Umbilical cord (tissue), 2 donors: ENCODE data around the gene TRPV6. TPM values are rescaled to one million over a fixed set of nuclear protein-coding genes. Genes with fewer than 3 reads are reported as not detected.

ENCODE experiments used
- DNase-seq: peaks from one replicate; pipeline ENCODE4 v3.0.0-alpha.2; 2015; ENCODE audit warnings: low spot score
- total RNA-seq: library from RNA; depleted of rRNA; stranded (reverse); fragments of >200 nt; gene quantifications from one replicate; pipeline ENCODE4 v1.2.3, GENCODE V29; 2014; ENCODE audit warnings: low replicate concordance; ENCODE audit not compliant: insufficient read depth

The TRPV6 gene
- total RNA-seq, 1 donor from 2014 or later = 2.6 TPM

DNA sequence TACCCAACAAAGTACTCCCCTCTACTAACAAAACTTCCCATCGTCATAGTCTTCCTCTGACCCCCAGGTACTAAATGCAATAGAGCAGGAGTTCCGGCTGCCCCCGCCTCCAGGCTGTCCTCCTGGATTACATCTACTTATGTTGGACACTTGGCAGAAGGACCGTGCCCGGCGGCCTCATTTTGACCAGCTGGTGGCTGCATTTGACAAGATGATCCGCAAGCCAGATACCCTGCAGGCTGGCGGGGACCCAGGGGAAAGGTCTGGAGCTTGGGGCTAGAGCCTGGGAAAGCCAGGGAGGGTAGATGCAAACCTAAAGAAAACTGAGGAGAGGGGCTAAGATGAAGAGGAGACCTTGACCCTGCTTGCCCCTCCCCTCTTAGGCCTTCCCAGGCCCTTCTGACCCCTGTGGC is 15.4 kb downstream of the TRPV6 start:
- DNase-seq = no peak

DNA sequence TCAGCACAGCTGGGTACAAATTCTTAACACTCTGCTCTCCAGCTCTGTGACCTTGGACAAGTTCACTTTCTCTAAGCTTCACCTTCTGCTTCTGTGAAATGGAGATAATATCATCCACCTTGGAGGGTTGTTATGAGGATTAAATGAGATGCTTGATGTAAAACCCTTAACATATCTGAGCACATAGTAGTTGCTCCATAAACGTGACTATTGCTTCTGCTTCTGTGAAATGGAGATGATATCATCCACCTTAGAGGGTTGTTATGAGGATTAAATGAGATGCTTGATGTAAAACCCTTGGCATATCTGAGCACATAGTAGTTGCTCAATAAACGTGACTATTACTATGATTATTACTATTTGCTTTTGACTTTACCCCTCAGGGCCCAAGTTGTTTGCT is 16.1 kb downstream of the TRPV6 start:
- DNase-seq = no peak

DNA sequence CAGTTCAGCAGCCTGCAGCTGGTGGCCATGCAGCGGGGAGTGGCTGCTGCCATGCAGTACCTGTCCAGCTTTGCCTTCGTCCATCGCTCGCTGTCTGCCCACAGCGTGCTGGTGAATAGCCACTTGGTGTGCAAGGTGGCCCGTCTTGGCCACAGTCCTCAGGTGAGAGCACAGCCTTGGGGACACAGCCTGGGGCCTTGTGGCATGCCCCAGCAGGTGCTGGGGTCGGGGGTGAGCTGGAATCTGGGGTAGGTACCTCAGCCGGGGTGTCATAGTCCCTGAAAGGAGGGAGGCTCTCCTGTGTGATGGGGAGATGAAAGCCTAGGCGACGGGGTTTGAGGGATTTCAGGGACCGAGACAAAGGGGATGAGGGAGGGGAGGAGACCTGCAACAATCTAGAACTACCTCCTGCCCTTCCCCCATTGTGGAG is 16.5 kb downstream of the TRPV6 start:
- no peak for DNase-seq

DNA sequence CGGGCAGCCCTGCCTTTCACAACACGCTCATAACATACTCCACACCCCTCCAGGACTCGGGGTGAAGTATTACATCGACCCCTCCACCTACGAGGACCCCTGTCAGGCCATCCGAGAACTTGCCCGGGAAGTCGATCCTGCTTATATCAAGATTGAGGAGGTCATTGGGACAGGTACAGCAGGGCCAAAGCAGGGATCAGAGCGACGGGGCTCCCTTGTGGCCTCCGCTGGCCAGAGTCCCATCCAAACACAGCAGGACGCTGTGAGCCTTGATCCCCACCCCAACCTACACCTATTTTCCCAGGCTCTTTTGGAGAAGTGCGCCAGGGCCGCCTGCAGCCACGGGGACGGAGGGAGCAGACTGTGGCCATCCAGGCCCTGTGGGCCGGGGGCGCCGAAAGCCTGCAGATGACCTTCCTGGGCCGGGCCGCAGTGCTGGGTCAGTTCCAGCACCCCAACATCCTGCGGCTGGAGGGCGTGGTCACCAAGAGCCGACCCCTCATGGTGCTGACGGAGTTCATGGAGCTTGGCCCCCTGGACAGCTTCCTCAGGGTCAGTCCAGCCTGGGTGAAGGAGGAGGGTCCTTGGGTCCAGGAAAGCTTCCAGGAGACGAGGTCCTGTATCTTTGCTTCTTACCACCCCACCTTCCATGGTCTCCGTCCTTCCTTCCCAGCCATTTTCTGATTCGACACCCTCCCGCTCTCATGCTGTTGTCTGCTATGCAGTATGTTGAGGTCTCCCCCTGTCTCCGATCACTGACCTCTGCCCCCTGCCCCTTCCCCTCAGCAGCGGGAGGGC is 17.2 kb downstream of the TRPV6 start:
- no peak for DNase-seq

DNA sequence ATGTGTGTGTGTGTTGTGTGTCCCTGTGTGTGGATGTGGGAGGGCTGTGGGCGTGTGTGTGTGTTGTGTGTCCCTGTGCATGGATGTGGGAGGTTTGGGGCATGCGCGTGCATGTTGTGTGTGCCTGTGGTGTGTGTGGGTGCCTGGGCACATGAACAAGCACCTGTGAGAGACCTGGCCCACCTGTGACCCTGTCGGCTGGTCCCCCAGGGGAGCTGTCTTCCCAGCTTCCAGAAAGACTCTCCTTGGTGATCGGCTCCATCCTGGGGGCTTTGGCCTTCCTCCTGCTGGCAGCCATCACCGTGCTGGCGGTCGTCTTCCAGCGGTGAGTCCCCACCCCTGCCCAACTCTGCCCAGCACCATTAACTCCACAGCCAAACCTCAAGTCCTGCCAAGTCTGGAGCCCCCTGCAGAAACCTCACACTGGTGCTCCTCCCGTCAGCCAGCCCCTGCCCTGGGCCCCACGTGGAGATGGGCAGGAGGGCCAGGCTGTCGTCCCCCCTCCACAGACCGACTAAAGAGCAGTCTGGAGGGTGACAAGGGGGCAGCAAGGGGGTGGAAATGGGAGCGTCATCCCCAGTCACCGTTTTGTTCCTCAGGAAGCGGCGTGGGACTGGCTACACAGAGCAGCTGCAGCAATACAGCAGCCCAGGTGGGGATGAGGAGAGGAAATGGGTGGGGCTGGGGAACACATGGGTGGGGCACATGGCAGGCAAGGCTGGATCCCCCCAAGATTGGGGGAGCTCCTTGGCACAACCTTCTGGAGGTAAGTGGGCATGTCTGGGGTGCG is 18.0 kb downstream of the TRPV6 start:
- no peak for DNase-seq

DNA sequence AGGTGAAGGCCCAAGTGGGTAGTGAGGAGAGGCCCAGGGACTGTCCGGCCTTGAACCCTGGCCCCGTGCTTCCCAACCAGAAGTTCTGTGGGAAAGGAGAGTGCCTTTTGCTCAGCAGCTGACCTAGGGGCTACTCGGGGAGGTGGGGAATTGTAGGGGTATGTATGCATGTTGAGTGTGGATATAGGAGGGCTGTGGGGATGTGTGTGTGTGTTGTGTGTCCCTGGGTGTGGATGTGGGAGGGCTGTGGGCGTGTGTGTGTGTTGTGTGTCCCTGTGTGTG is 18.5 kb downstream of the TRPV6 start:
- DNase-seq = no peak

DNA sequence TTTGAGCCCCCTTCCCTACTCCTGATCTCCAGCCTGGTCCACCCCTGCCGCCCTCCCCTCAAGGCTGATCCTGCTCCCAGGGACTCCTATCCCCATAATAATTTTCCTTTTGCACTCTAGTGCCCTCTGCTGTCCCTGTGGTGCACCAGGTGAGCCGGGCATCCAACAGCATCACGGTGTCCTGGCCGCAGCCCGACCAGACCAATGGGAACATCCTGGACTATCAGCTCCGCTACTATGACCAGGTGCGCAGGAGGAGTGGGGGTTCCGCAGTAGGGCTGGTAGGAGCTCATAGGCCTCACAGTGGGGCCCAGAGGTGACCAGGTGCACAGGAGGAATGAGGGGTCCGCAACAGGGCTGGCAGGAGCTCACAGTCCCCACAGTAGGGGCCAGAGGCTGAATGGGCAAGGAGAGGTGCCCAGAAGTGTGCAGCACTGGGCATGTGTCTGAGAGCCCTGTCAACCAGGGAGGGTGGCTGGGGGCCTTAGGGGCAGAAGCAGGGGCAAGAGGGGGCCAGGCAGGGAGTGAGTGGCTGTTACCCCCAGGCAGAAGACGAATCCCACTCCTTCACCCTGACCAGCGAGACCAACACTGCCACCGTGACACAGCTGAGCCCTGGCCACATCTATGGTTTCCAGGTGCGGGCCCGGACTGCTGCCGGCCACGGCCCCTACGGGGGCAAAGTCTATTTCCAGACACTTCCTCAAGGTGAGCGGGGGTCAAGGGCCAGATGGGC is 19.0 kb downstream of the TRPV6 start:
- peak; percentile 11 for DNase-seq

DNA sequence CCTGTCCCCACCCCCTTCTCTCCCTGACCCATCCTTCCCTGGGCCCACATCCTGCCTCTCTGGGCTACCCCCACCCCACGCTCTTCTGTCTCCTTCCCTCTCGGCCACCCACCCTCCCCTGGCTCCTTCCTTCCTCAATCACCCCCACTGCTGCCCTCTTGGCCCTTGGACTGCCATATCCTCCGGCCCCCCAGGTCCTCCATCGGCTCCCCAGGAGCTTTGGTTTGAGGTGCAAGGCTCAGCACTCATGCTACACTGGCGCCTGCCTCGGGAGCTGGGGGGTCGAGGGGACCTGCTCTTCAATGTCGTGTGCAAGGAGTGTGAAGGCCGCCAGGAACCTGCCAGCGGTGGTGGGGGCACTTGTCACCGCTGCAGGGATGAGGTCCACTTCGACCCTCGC is 19.8 kb downstream of the TRPV6 start:
- DNase-seq = no peak

DNA sequence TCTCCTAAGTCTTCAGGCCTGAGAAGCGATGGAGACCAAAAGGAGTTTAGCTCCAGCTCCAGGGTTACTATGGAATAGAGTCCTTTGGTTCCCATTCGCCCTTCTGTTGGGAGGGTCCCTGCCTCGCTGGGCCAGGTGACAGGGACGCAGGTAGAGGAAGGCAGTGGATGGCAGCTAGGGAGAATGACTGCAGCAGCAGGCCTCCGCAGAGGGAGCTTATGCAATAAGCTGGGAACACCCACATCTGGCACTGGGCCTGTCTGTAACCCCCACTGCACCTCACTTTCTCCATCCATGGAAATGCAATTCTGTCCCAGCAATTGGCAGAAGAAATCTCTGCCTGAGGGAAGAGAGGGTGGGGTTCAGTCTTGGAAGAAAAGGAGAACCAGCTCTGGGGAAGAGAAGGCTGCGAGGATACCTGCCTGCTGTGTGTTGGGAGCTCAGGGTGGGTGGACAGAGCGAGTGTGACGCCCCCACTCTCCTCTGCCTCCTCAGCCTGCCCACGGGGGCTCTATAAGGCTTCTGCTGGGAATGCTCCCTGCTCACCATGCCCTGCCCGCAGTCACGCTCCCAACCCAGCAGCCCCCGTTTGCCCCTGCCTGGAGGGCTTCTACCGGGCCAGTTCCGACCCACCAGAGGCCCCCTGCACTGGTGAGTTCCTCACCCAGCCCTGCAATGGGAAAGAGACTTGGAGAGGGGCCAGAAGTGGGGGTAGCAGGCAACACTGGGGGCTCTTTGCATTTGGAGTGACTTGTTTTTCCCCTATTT is 20.4 kb downstream of the TRPV6 start:
- DNase-seq = peak; percentile 5

DNA sequence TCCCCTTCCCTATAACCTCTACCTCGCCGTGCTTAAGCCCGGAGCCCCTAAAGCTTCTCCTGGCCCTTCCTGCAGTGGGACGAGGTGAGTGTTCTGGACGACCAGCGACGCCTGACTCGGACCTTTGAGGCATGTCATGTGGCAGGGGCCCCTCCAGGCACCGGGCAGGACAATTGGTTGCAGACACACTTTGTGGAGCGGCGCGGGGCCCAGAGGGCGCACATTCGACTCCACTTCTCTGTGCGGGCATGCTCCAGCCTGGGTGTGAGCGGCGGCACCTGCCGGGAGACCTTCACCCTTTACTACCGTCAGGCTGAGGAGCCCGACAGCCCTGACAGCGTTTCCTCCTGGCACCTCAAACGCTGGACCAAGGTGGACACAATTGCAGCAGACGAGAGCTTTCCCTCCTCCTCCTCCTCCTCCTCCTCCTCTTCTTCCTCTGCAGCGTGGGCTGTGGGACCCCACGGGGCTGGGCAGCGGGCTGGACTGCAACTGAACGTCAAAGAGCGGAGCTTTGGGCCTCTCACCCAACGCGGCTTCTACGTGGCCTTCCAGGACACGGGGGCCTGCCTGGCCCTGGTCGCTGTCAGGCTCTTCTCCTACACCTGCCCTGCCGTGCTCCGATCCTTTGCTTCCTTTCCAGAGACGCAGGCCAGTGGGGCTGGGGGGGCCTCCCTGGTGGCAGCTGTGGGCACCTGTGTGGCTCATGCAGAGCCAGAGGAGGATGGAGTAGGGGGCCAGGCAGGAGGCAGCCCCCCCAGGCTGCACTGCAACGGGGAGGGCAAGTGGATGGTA is 21.5 kb downstream of the TRPV6 start:
- no peak for DNase-seq

DNA sequence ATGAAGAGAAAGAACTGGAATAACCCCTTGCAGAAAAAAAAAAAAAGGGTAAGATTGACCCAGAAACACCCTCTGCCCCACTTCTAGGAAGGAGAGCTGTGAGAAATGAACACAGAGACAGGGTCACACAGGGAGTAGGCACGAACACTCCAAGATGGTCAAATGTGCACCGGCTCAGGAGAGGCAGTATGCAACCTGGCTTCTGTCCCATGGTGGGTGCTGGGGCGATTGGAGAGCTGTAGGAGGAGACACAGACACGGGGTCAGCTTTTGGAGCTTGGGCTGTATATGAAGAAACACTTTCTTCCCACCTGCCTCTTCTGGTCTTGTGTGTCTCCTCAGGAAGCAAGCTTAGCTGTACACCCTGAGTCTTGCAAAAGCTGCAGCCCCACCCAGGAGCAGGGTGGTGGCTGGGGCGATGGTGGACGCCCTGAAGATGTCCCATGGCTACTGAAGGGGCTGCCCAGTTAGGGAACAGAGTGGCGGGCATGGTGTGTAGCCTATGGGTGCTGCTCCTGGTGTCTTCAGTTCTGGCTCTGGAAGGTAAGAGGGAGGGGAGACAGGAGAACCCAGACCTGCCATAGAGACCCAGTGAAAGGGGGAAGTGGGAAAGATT is 22.7 kb downstream of the TRPV6 start:
- no peak for DNase-seq

DNA sequence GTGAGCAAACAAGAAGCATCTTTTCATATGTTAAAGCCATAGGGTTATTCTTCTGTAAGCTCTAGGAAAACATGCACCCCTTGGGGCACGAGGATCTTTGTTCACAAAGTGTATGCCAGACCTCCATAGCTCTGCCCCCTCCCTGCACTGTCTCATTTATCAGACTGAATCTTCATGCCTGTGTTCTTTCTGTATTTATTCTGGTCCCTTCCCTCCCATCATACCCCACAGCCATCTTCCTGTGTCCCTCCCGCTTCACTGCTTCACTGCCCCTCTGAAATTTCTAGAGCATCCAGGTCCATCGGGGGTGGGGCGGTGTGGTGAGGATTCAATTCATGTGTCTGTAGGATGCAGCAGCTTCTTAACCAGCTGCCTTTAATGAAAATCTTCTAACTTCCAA is 23.2 kb downstream of the TRPV6 start:
- DNase-seq = no peak

DNA sequence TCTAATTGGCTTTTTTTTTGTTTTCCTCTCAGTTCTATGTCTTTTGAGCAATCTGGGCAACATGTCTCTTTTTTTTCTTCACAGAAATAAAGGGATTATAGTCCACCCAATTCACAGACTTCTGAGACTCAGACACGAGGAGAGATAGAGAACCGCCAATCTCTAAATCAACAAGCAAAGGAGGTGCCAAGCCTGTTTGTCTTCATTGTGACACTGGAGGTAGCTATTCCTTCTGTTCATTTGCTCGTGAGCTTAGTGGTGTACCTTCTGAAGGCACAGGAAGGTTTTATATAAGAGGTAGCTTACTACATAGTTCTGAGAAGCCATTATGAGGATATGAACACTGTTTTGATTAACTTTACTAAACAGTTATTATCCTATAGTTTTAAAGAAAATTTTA is 24.6 kb downstream of the TRPV6 start:
- no peak for DNase-seq

DNA sequence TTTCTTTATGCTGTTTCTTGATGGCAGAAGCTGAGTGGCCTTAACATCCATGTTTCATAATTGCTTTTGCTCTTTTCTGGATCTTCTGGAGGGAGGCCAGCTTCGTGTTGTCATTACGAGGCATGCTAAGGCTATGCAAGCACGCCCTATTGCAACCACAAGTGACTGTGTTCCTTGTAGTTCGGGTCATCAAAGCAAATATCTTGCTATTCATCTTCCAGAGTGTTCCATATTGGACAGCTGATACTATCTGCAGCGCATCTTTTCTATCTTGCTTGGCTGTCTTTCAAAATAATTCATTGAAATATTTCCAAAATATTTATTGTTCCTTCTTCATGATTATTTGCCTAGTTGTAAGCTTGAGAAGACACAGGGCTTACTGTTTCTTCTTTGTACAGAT is 25.7 kb downstream of the TRPV6 start:
- peak; percentile 66 for DNase-seq

DNA sequence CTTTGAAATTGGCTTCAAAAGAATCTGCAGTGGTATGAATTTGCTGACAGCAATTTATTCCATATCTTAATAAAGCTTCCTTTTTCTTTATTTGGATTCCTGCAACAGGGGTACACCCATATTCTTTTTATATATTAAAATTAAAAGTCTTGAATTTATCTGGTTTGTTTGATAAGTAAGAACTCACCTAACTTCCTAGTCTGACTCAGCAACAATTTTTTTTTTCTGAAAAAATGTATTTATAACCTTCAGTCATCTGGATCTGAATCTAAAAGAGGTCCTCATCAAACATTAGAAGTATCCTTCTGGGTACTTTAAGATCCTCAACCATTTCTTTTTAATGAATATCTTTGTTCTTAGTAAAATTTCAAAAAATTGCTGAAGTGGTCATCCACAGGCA is 26.1 kb downstream of the TRPV6 start:
- no peak for DNase-seq

DNA sequence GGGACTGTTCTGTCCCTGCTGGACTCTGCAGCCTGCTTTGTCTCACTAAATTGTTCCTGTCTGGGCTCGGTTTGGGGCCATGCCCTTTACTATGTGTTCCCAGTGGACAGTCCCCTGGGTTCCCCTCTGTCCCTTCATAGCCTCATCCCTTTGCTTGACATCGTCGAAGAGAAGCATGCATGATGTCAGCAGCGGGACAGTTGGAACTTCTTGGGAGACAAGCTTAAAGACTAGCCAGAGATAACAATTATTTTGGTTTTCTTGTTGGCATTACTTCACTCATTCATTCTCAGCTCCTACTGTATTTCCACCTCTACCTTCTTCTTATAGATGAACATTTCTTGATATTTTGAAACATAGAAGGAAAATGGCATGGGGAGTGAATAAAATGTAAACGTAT is 27.9 kb downstream of the TRPV6 start:
- DNase-seq = no peak

DNA sequence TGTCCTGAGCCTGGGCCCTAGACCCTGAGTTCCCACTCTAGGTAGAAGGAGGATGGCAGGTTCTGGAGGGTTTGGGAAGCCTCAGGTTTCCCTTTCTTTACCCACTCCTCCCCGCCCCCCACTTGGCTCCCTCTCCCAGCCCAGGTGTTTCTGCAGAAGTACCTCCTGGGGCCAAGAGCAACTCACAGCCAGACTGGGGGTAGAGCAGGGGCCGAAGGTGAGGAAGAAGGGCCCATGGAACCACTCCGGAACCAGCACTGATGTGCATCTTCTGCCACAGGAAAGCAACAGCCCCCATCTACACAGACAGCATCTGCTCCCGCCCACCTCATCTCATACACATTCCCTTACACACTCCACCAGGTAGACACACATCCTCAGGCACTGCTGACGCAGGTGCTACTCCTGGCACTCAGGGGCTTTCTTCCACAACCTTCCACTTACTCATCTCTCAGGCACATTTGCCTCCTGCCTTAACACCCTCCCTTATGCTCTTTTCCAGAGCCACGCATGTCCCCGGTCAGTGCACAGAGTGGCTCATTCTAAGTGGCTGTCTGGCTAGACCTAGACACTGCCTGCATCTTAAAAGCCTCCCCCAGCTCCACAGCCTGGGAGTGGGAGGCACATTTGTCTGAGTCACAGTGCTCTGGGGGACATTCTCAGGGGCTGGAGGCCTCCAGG is 28.8 kb downstream of the TRPV6 start:
- no peak for DNase-seq

DNA sequence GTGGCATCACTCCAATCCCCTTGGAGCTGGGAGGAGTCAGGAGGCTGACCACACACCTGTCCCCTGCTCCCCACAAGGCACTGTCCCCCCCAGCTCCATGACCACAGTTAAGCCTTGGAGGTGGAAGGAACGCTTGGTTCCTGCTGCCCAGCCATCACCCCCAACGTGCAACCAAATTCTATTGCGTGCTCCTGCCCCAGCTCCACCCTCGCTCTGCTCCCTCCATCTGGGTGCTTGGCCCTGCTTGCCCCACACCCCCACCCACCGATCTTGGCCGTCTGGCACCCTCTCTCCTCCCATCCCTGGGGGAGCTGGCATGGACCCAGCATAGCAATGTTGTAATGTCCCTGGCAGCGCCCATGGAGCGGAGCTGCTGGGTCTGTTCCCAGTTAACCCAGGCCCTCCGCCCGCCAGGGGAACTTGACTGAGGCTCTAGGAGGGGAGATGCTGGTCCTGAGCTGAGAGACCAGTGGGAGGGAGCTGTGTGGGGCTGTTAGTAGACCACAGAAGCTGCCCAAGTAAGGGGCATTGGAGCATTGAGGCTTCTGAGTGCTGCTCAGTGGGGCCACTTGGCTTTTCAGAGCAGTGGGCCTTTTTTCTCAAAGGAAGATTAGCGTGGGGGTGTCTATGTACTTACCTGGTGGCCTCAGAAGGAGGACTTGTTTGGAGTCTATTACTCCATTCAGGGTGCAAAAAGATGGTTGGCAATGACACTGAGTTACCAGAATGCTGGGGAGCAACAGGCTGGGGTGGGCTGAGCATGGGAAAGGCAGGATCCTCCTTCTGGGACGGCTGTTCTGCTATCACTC is 29.6 kb downstream of the TRPV6 start:
- peak; percentile 11 for DNase-seq

DNA sequence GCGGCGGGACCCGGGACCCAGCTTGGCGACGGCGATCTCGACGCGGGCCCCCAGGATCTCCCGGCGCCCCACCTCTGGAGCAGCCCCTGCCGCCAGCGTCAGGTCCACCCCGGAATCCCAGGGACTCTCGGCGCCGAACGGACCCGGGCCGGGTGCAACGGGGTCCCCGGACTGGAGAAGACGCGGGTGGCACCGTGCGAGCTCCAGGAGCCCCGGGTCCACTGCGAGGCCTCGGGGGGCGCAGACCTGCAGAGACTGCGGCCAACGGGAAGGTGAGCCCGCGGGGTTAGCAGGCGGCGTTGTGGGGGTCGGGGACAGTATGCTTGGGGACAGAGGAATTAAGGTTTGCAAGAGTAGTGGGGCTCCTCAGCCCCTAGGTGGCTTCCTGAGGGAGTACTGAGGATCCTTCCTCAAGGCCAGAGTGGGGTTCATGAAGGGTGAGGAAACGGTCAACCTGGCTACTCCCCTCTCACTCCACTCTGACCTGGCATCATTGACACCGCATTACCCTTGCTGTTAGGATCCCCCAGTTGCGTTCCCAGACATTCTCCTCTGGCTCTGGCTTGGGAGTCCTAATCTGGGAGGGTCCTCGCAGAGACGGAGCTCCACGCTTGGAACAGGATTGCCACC is 30.3 kb downstream of the TRPV6 start:
- DNase-seq = no peak
